GM19324 (cell line): ENCODE data around the gene DOCK10.
"Not testable (repeated sequence)": the region's sequence is repeated elsewhere in the genome, so short reads cannot be mapped to it uniquely, and the experiment has no call there.

Source experiments
- ATAC-seq: cut with Tn5 transposase; IDR thresholded peaks from one replicate; pipeline ENCODE4 v1.9.1; 2021; ENCODE audit warnings: mild to moderate bottlenecking, moderate library complexity; ENCODE audit not compliant: unreplicated experiment, low FRiP score

The DOCK10 gene

GRCh38 chr2:224951723-224952481, 90.4 kb downstream of the DOCK10 start:
- ATAC-seq, result no peak

GRCh38 chr2:224948859-224949258, 93.4 kb downstream of the DOCK10 start:
- ATAC-seq, result no peak

GRCh38 chr2:224948005-224948404, 94.3 kb downstream of the DOCK10 start:
- ATAC-seq, result no peak

- no peak for ATAC-seq
These were observed 94.7 kb downstream of the DOCK10 start for GRCh38 chr2:224947566-224947965.

- ATAC-seq, result peak; percentile 54
These were observed 95.4 kb downstream of the DOCK10 start for GRCh38 chr2:224946895-224947294.

- ATAC-seq, result no peak
These were observed 97.3 kb downstream of the DOCK10 start for GRCh38 chr2:224944707-224945547.

GRCh38 chr2:224943601-224944041, 98.6 kb downstream of the DOCK10 start:
- ATAC-seq, result not testable (repeated sequence)

GRCh38 chr2:224941960-224942359, 100.3 kb downstream of the DOCK10 start:
- no peak for ATAC-seq

GRCh38 chr2:224940618-224941017, 101.7 kb downstream of the DOCK10 start:
- no peak for ATAC-seq

- ATAC-seq, result no peak
These were observed 103.6 kb downstream of the DOCK10 start for GRCh38 chr2:224938651-224939182.

GRCh38 chr2:224937887-224938286, 104.4 kb downstream of the DOCK10 start:
- peak; percentile 77 for ATAC-seq

- ATAC-seq, result no peak
These were observed 107.6 kb downstream of the DOCK10 start for GRCh38 chr2:224934526-224935188.

- ATAC-seq, result no peak
These were observed 108.8 kb downstream of the DOCK10 start for GRCh38 chr2:224933431-224933830.

GRCh38 chr2:224932522-224932921, 109.7 kb downstream of the DOCK10 start:
- no peak for ATAC-seq

GRCh38 chr2:224931956-224932355, 110.3 kb downstream of the DOCK10 start:
- no peak for ATAC-seq

GRCh38 chr2:224930990-224931389, 111.3 kb downstream of the DOCK10 start:
- no peak for ATAC-seq

GRCh38 chr2:224930124-224930523, 112.1 kb downstream of the DOCK10 start:
- ATAC-seq, result no peak

GRCh38 chr2:224929512-224929911, 112.8 kb downstream of the DOCK10 start:
- ATAC-seq, result no peak

GRCh38 chr2:224927646-224928173, 114.6 kb downstream of the DOCK10 start:
- ATAC-seq, result no peak

- ATAC-seq, result no peak
These were observed 115.3 kb downstream of the DOCK10 start for GRCh38 chr2:224927011-224927410.

- no peak for ATAC-seq
These were observed 116.5 kb downstream of the DOCK10 start for GRCh38 chr2:224925810-224926100.
